MM.1S (cell line): ENCODE measurements around the gene GPSM3.
"Not testable (repeated sequence)": the region's sequence is repeated elsewhere in the genome, so short reads cannot be mapped to it uniquely, and the experiment has no call there.

Experiments used
- DNase-seq: peaks from one replicate; pipeline ENCODE4 v3.0.0-alpha.2; 2015
- H2AFZ ChIP-seq: fragments of 300-600 bp; sonication (generic); 2 replicates; pipeline ENCODE4 v1.6.0; 2016; ENCODE audit warnings: antibody characterized with exemption, low read length
- H3F3A ChIP-seq: fragments of 300-600 bp; sonication (generic); 2 replicates; pipeline ENCODE4 v1.6.1; 2016; ENCODE audit warnings: mild to moderate bottlenecking, antibody characterized with exemption, low read length, moderate library complexity, mixed read lengths; ENCODE audit not compliant: insufficient read depth
- H3K27ac ChIP-seq: fragments of 300-600 bp; sonication (generic); 2 replicates; pipeline ENCODE4 v1.5.1; 2016; ENCODE audit warnings: mild to moderate bottlenecking, low read length
- H3K27me3 ChIP-seq: fragments of 300-600 bp; sonication (generic); replicated peaks from 2 replicates; pipeline ENCODE4 v1.6.0; 2016; ENCODE audit warnings: low read length; ENCODE audit not compliant: insufficient read depth
- H3K36me3 ChIP-seq: fragments of 300-600 bp; sonication (generic); replicated peaks from 2 replicates; pipeline ENCODE4 v1.6.1; 2016; ENCODE audit warnings: mild to moderate bottlenecking, low read length, mixed read lengths; ENCODE audit not compliant: insufficient read depth
- H3K4me1 ChIP-seq: fragments of 300-600 bp; sonication (generic); 2 replicates; pipeline ENCODE4 v1.6.1; 2016; ENCODE audit warnings: low read length, mixed read lengths
- H3K4me2 ChIP-seq: fragments of 300-600 bp; sonication (generic); 2 replicates; pipeline ENCODE4 v1.6.0; 2016; ENCODE audit warnings: low read depth, low read length
- H3K4me3 ChIP-seq: fragments of 300-600 bp; sonication (generic); 2 replicates; pipeline ENCODE4 v1.5.1; 2016; ENCODE audit warnings: low read length, mixed read lengths
- H3K79me2 ChIP-seq: fragments of 300-600 bp; sonication (generic); 2 replicates; pipeline ENCODE4 v1.6.1; 2016; ENCODE audit warnings: mixed run types, low read length, mixed read lengths
- H3K9ac ChIP-seq: fragments of 300-600 bp; sonication (generic); 2 replicates; pipeline ENCODE4 v1.6.1; 2016; ENCODE audit warnings: low read length, mixed read lengths
- H3K9me2 ChIP-seq: fragments of 300-600 bp; sonication (generic); replicated peaks from 2 replicates; pipeline ENCODE4 v1.6.1; 2016; ENCODE audit warnings: mild to moderate bottlenecking, low read length, mixed read lengths; ENCODE audit not compliant: insufficient read depth
- H3K9me3 ChIP-seq: fragments of 300-600 bp; sonication (generic); replicated peaks from 2 replicates; pipeline ENCODE4 v1.6.1; 2016; ENCODE audit warnings: mild to moderate bottlenecking, low read length, mixed read lengths; ENCODE audit not compliant: insufficient read depth
- H4K20me1 ChIP-seq: fragments of 300-600 bp; sonication (generic); 2 replicates; pipeline ENCODE4 v1.6.1; 2016; ENCODE audit warnings: mild to moderate bottlenecking, low read length, moderate library complexity, mixed read lengths; ENCODE audit not compliant: insufficient read depth
- CTCF ChIP-seq: fragments of 300-600 bp; sonication (generic); IDR thresholded peaks from 2 replicates; pipeline ENCODE4 v1.5.1; 2016; ENCODE audit warnings: antibody characterized with exemption, low read length, mixed read lengths
- EZH2 ChIP-seq: fragments of 300-600 bp; sonication (generic); optimal IDR thresholded peaks from 2 replicates; pipeline ENCODE3; 2017; ENCODE audit warnings: low read depth, mild to moderate bottlenecking, antibody characterized with exemption, low read length, mixed read lengths
- EZH2phosphoT487 ChIP-seq: fragments of 300-600 bp; sonication (generic); IDR thresholded peaks from 2 replicates; pipeline ENCODE4 v1.6.1; 2018; ENCODE audit warnings: antibody characterized with exemption, low read length

Gene GPSM3

DNA sequence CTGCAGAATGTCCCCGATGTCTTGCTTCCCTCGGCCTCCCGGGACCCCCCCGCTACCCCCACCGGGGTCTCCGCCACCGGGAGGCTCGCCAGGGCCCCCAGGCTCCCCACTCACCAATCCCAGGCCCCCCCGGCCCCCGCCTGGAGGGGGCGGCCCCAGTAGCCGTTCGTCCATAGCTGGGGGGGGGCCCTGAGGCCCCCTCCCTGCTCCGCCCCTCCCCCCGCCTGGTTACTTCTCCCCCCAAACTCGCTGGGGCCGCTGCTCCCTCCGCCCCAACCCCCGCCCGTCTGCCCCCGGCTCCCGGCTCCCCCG lies 2.7 kb downstream of the GPSM3 start:
- Histone ChIP-seq H3K27me3 (no peaks in the 10 kb centered on the region), H3K36me3 (no peaks in the 10 kb centered on the region), H3F3A (peaks cover 14% of the 10 kb centered on the region; the same call in 1 of the 2 replicates), H2AFZ (no peak overlapping the region), H3K9me3 (no peaks in the 10 kb centered on the region), H3K4me2 (peak overlapping the region; percentile 97), H3K9me2 (no peaks in the 10 kb centered on the region), H3K4me1 (peaks cover 27% of the 10 kb centered on the region), H3K79me2 (peaks cover 32% of the 10 kb centered on the region), H4K20me1 (no peaks in the 10 kb centered on the region), H3K9ac (peak overlapping the region; percentile 76), H3K4me3 (peak overlapping the region; percentile 58), H3K27ac (no peak overlapping the region; the same call in 1 of the 2 replicates)
- DNase-seq = no peak
- TF ChIP-seq CTCF (no peak), EZH2phosphoT487 (no peak)

DNA sequence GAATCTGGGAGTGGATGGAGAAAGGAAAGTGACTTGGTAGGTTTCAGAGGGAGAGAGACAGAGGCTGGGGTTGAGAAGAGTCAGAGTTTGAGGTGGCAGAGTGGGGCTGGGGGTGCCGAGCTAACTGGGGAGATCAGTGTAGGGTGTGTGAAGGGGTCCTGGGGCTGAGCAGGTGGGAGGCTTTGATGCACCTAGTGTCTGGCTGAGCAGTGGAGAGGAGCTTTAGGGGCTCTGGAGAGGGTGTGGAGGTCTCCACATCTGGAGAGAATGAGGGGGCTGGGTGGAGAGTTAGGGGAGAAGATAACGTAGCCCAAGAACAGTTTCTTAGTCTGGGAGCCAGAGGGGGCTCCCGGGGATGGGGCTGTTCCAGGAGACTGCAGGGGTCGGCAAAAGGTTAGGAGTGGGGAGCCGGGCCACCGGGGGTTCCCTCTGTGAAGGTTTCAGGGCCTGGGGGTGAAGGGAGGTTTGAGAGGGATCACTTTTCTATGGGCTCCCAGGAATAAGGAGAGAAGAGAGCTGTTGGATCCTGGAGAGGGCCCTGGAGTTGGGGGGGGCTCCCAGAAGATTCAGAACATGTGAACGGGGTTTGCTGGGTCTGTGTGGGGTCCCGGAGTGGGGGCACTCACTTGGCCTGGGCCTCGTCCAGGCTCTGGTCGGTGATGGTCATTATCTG lies 3.2 kb downstream of the GPSM3 start:
- H3K9me2 ChIP-seq = no peaks in the 10 kb centered on the region
- TF ChIP-seq EZH2 = no peak
- no peak for TF ChIP-seq EZH2phosphoT487
- no peak for TF ChIP-seq CTCF
- H3K36me3 ChIP-seq = no peaks in the 10 kb centered on the region
- H4K20me1 ChIP-seq = no peaks in the 10 kb centered on the region
- no peak overlapping the region for H3K27ac ChIP-seq
- H3K4me3 ChIP-seq = peak overlapping the region; percentile 58
- H3K27me3 ChIP-seq = no peaks in the 10 kb centered on the region
- peak overlapping the region; percentile 97 for H3K4me2 ChIP-seq
- H3F3A ChIP-seq = peaks cover 12% of the 10 kb centered on the region; the same call in 1 of the 2 replicates
- peaks cover 22% of the 10 kb centered on the region for H3K4me1 ChIP-seq
- H3K79me2 ChIP-seq = peaks cover 32% of the 10 kb centered on the region
- no peak for DNase-seq
- peak overlapping the region; percentile 76 for H3K9ac ChIP-seq
- H3K9me3 ChIP-seq = no peaks in the 10 kb centered on the region
- H2AFZ ChIP-seq = no peak overlapping the region

DNA sequence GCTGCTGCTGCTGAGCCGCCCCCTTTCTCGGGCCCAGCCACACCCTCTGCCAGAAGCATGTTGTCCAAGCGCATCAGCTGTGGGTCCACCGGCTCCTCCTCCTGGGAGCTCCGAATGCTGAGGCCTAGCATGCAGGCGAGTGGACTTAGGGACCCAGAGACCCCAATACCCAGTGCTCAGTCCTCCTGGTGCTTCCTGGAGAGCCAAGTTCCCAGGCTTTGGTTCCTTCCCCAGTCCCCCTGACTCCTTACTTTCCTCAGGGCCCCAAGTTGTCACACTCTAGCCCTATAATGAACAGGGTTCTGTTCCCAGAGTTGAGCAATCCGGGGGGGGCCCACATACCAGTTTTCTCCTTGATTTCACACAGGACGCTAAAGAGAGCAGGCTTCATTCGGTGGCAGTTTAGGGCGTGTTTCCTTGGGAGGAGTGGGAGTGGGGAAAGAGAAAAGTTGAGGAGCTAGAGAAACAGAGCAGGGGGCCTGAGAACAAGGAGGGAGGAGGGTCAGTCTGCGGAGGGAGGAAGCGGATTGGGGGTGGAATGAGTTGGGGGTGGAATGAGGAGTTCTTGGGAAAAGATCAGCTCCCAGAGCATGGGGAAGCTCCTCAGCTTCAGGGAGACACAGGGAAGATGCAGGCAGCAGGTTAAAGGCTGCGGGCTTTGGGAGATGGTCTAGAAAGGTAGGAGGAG lies 3.9 kb downstream of the GPSM3 start:
- Histone ChIP-seq H3K36me3 (no peaks in the 10 kb centered on the region), H3K9me2 (no peaks in the 10 kb centered on the region), H3K4me1 (peaks cover 19% of the 10 kb centered on the region), H4K20me1 (no peaks in the 10 kb centered on the region), H3K79me2 (peaks cover 32% of the 10 kb centered on the region), H3K9ac (peak overlapping the region; percentile 76; the same call in 1 of the 2 replicates), H3K9me3 (no peaks in the 10 kb centered on the region), H3K4me3 (peak overlapping the region; percentile 58; the same call in 1 of the 2 replicates), H3K4me2 (peak overlapping the region; percentile 97; the same call in 1 of the 2 replicates), H3F3A (peaks cover 7% of the 10 kb centered on the region; the same call in 1 of the 2 replicates), H2AFZ (no peak overlapping the region), H3K27ac (no peak overlapping the region), H3K27me3 (no peaks in the 10 kb centered on the region)
- TF ChIP-seq EZH2 (no peak), CTCF (no peak), EZH2phosphoT487 (no peak)
- DNase-seq = no peak

GRCh38 chr6:32187725-32188380 lies 4.6 kb downstream of the GPSM3 start:
- not testable (repeated sequence) for H4K20me1 ChIP-seq, H3K9me3 ChIP-seq, H3K27ac ChIP-seq, H3F3A ChIP-seq, H3K9ac ChIP-seq, H3K9me2 ChIP-seq, H3K4me2 ChIP-seq, H2AFZ ChIP-seq, H3K4me3 ChIP-seq, DNase-seq, H3K27me3 ChIP-seq, H3K36me3 ChIP-seq
- Histone ChIP-seq H3K4me1 (peaks cover 16% of the 10 kb centered on the region), H3K79me2 (peaks cover 32% of the 10 kb centered on the region)
